ENCODE results near the gene PAX8. TPM values are rescaled to one million over a fixed set of nuclear protein-coding genes. Genes with fewer than 3 reads are reported as not detected.
A peak's percentile ranks its signal among the peaks of the same experiment; 100 is the strongest.
"Not testable (repeated sequence)": the region's sequence is repeated elsewhere in the genome, so short reads cannot be mapped to it uniquely, and the experiment has no call there.

Gene PAX8
- total and polyA plus RNA-seq, 11 donors = 0.44 to 2.3 (median 0.53) TPM; not detected in 4

GRCh38 chr2:113316085-113316484 lies 37.4 kb upstream of the PAX8 start:
- DNase-seq (no peak), ATAC-seq (no peak)
- Histone ChIP-seq H3K27me3 (peaks cover 0 to 3% (median 0%) of the 10 kb centered on the region in 9 donors), H3K27ac (no peak overlapping the region), H3K4me3 (no peak overlapping the region), H3K9me3 (no peaks in the 10 kb centered on the region), H3K36me3 (no peaks in the 10 kb centered on the region), H3K4me1 (no peaks in the 10 kb centered on the region)
- intact Hi-C loops (cut with DNase I) = loop anchor here in 1 of 10 donors (10.0 kb wide), 1 partner anchor 49 kb away; no protein-coding TSS in a partner anchor
- TF ChIP-seq CTCF (IDR thresholded peaks at IDR 0.05) (no peak), POLR2A (IDR thresholded peaks at IDR 0.05) (no peak)
- 58 to 70% (median 64%) methylated on average over 2 of the region's 2 CpGs for WGBS, 4 donors

- intact Hi-C loops (cut with DNase I) = loop anchor here in 1 of 10 donors (10.0 kb wide), 1 partner anchor 50 kb away; no protein-coding TSS in a partner anchor
- not testable (repeated sequence) for H3K9me3 ChIP-seq, ATAC-seq
Measured at GRCh38 chr2:113314663-113315062, 35.9 kb upstream of the PAX8 start.

DNA sequence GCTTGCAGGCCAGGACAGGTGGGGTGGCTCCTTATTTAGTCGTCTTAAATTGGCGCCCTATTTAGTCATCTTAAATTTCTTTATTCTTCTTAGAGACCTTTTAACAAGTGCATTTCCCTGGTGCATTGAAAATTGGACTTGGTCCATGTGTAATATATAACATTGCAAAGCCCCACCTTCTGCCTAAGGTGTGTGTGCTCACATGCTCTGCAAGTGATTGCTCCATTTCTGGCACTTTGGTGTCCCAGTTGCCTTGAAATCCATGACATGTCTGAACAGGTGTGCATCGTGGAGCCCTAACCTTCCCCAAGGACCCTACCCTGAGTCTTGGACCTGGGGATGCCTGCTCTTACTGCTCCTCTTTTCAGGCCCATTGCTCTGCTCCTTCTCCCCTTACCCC lies 35.5 kb upstream of the PAX8 start:
- intact Hi-C loops (cut with DNase I) = loop anchor here in 1 of 10 donors (10.0 kb wide), 1 partner anchor 51 kb away; no protein-coding TSS in a partner anchor
- not testable (repeated sequence) for H3K9me3 ChIP-seq, H3K36me3 ChIP-seq, ATAC-seq, H3K4me1 ChIP-seq, H3K4me3 ChIP-seq, H3K27me3 ChIP-seq, DNase-seq, H3K27ac ChIP-seq
- 79 to 90% (median 84%) methylated on average over 3 of the region's 3 CpGs for WGBS, 4 donors

More at GRCh38 chr2:113314663-113315062, 35.9 kb upstream of the PAX8 start:
- not testable (repeated sequence) for H3K4me3 ChIP-seq, H3K27ac ChIP-seq, H3K36me3 ChIP-seq, H3K4me1 ChIP-seq, H3K27me3 ChIP-seq, DNase-seq

DNA sequence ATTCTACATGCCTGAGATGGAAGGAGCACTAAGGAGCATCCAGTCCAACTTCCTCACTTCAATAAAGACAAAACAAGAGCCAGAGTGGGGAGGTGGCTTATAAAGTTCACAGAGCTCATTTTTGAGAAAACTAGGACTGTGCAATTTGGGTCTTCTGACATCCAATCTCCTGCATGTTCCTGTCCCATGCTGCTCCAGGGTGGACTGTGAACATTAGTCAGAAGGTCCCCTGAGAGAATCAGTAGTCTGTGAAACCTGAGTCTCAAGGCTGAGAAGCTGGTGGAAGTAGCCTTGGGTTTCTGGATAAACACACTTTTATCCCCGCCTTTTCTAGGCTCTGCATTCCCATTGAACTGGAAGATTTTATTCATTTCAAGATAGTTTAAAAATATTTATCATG lies 33.1 kb upstream of the PAX8 start:
- not testable (repeated sequence) for ATAC-seq, H3K36me3 ChIP-seq, H3K4me3 ChIP-seq, H3K27me3 ChIP-seq, H3K27ac ChIP-seq, H3K4me1 ChIP-seq, H3K9me3 ChIP-seq, DNase-seq
- intact Hi-C loops (cut with DNase I) = loop anchor here in 1 of 10 donors (10.0 kb wide), 1 partner anchor 53 kb away; no protein-coding TSS in a partner anchor
- 68 to 78% (median 70%) methylated on average over 1 of the region's 1 CpG for WGBS, 4 donors

DNA sequence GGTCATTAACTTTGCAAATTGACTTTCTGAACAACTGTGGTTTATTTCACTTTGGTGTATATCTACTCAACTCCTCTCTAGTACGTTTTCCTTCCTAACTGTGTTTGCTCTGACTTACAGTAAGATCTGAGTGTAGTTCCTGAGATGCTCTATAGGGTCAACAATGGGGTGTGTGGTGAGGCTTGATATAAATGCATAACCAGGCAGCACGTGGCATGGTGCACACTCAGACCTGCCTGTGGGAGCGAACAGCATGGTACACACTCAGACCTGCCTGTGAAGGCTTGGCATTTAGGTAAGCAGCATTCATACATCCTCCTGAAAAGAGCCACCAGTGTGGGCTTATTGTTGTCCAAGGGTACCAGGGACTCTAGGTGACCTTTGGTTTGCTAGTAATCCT lies 32.5 kb upstream of the PAX8 start:
- not testable (repeated sequence) for ATAC-seq, H3K27me3 ChIP-seq, H3K4me3 ChIP-seq, H3K4me1 ChIP-seq, H3K27ac ChIP-seq, H3K36me3 ChIP-seq, DNase-seq, H3K9me3 ChIP-seq
- 80 to 85% (median 84%) methylated on average over 3 of the region's 3 CpGs for WGBS, 4 donors
- intact Hi-C loops (cut with DNase I) = loop anchor here in 1 of 10 donors (10.0 kb wide), 1 partner anchor 54 kb away; no protein-coding TSS in a partner anchor

DNA sequence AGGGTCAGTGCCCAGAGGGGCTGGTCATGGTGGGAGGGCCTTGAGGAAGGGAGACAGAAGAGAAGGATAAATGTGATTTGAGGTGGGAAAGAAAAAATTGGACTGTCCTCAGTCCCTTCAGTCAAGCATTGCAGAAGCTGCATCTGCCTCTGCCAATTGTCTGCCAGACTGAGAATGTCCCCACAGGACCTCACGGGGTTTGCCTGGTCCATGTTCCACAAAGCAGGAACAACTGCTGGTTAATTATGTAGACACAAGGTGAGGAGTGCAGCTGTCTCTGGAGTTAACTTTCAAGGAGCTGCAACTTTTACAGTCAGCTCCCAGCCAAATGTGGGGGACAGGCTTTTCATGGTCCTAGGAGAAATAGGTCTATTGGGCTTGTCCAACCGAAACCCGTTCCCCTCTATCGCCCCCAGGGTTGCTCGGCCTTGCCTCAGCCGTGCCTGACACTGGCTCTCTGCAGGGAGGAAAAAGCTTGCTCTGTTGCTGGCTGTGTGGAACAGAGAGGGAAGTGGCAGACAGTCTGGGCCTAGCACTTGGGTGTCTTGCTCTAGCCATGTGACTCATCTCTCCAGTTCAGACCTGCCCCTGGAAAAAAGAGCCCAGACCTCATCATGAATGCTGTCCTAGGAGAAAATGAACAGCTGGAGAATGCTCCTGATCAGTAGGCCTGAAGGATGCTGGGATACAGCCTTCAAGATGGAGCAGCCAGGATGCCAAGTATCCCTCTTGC lies 31.1 kb upstream of the PAX8 start:
- DNase-seq (no peak), ATAC-seq (peak in 1 of 4 donors; percentile 7)
- 87 to 96% (median 90%) methylated on average over 6 of the region's 6 CpGs for WGBS, 4 donors
- Histone ChIP-seq H3K27ac (no peak overlapping the region), H3K4me3 (no peak overlapping the region), H3K36me3 (no peaks in the 10 kb centered on the region), H3K27me3 (no peaks in the 10 kb centered on the region), H3K9me3 (no peaks in the 10 kb centered on the region), H3K4me1 (no peaks in the 10 kb centered on the region)
- no peak for TF ChIP-seq CTCF (IDR thresholded peaks at IDR 0.05)
- TF ChIP-seq POLR2A (IDR thresholded peaks at IDR 0.05) = no peak
- intact Hi-C loops (cut with DNase I) = loop anchor here in 1 of 10 donors (10.0 kb wide), 1 partner anchor 55 kb away; no protein-coding TSS in a partner anchor

- intact Hi-C loops (cut with DNase I); ATAC-seq: not testable (repeated sequence)
Measured at GRCh38 chr2:113308784-113309183, 30.1 kb upstream of the PAX8 start.

DNA sequence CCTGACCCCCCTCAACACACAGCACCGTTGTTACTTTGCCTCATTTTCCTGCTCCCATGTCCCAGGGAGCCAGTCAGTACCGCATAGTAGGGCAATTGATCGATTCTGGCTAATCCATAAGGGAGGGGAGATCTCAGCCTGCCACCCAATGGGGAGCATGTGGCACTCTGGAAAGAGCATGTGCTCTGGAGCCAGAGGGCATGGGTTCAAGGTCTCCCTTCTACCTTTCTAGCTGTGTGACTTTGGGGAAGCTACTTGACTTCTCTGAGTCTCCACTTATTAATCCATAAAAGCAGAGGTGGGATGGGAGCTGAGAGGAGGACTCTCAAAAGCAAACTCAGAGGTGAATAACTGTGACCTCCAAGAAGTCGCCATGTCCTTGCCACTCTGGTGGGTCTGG lies 27.5 kb upstream of the PAX8 start:
- H3K9me3 ChIP-seq; DNase-seq; H3K27ac ChIP-seq; H3K27me3 ChIP-seq; H3K36me3 ChIP-seq; intact Hi-C loops (cut with DNase I); ATAC-seq; H3K4me1 ChIP-seq; H3K4me3 ChIP-seq: not testable (repeated sequence)
- WGBS, 4 donors = 75 to 97% (median 79%) methylated on average over 3 to 4 of the region's 4 CpGs

More at GRCh38 chr2:113308784-113309183, 30.1 kb upstream of the PAX8 start:
- not testable (repeated sequence) for H3K9me3 ChIP-seq, DNase-seq, H3K27me3 ChIP-seq, H3K27ac ChIP-seq, H3K4me1 ChIP-seq, H3K36me3 ChIP-seq, H3K4me3 ChIP-seq

- H3K27ac ChIP-seq; intact Hi-C loops (cut with DNase I); ATAC-seq; H3K4me1 ChIP-seq; H3K36me3 ChIP-seq; H3K27me3 ChIP-seq; DNase-seq; H3K4me3 ChIP-seq; H3K9me3 ChIP-seq: not testable (repeated sequence)
- 45 to 64% (median 53%) methylated on average over 10 to 15 of the region's 15 CpGs for WGBS, 4 donors
Measured at GRCh38 chr2:113305749-113306148, 27.0 kb upstream of the PAX8 start.

All from heart left ventricle (tissue), 16 donors.